ENCODE results near the gene ATP10B.

The ATP10B gene

DNA sequence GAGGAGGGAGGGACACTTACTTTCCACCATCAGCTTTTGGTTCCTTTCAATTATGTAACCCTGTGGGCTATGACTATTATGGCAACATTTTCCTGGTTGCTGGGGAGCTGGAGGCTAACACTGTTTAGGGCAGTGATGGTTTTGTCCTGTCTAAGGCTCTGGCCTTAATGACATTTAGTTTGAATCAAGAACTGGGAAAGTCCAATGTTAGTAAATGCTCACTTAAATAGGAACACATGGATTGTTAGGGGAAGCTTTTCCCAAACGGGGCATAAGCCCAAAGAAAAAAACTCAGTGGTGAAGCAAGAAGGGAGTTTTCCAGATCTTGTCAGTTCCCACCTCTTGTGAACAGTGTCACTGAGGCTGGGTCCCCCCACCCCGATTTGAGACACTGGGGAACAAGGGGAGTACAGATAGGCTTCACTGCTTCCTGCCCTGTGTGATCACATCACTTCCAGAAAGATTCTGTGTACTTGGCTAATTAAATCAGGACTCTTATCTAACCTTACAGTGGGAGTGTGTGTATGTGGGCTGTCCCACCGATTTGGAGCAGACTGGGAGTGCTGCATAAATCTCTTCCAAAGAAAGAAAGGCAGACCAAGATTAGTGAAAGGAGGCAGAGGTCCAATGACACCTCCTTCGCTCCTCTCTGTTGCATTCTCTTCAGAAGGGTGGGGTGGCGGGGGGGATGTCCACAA is 223.9 kb downstream of the ATP10B start:
- H3K4me3 ChIP-seq (ENCODE audit: low read length): no peak overlapping the region
- TF ChIP-seq CTCF (conservative IDR thresholded peaks at IDR 0.05; ENCODE audit: low read depth, low read length): no peak
- no peak for DNase-seq (ENCODE audit: low read depth)

DNA sequence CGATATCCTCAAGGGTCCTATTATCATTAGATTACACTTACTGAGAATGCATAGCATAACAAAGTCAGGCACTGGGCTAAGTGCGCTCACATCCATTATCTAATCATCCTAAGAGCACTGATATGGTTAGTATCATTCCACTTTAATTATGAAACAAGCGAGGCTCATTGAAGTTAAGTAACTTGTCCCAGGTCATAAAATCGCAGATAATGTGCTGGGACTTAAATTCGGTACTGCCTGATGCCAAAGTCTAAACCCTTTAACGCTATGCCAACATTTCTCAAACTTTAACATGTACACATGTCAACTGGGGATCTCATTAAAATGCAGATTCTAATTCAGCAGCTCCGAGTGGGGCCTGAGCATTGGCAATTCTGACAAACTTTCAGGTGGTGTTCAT is 225.7 kb downstream of the ATP10B start:
- no peak overlapping the region for H3K4me3 ChIP-seq (ENCODE audit: low read length)
- no peak for DNase-seq (ENCODE audit: low read depth)
- TF ChIP-seq CTCF (conservative IDR thresholded peaks at IDR 0.05; ENCODE audit: low read depth, low read length): no peak

- no peak for TF ChIP-seq CTCF (conservative IDR thresholded peaks at IDR 0.05; ENCODE audit: low read depth, low read length)
- no peak for DNase-seq (ENCODE audit: low read depth)
- no peak overlapping the region for H3K4me3 ChIP-seq (ENCODE audit: low read length)
These were observed 230.5 kb downstream of the ATP10B start for GRCh38 chr5:160621526-160621925.

- no peak for TF ChIP-seq CTCF (conservative IDR thresholded peaks at IDR 0.05; ENCODE audit: low read depth, low read length)
- H3K4me3 ChIP-seq (ENCODE audit: low read length): no peak overlapping the region
- no peak for DNase-seq (ENCODE audit: low read depth)
These were observed 231.6 kb downstream of the ATP10B start for GRCh38 chr5:160620401-160620800.

DNA sequence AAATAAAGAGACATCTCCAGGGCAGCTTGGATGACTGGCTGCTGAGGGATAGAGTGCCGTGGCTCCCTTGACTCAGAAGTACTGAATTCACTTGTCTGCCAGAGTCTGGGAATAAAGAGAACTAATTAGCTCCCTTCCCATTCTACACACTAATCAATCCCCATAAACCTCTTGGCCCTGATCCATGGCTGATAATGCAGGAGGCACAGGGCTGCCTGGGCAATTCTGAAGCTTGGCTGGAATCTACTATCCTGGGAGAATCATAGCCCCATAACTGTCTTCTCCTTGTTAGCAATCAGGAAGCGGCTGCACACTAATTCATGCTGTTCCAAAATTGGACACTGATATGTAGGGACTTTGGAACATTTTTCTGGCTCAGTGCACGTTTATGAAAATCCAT is 232.6 kb downstream of the ATP10B start:
- TF ChIP-seq CTCF (conservative IDR thresholded peaks at IDR 0.05; ENCODE audit: low read depth, low read length): no peak
- DNase-seq (ENCODE audit: low read depth): no peak
- no peak overlapping the region for H3K4me3 ChIP-seq (ENCODE audit: low read length)

- no peak overlapping the region for H3K4me3 ChIP-seq (ENCODE audit: low read length)
- no peak for DNase-seq (ENCODE audit: low read depth)
- no peak for TF ChIP-seq CTCF (conservative IDR thresholded peaks at IDR 0.05; ENCODE audit: low read depth, low read length)
These were observed 233.7 kb downstream of the ATP10B start for GRCh38 chr5:160618286-160618685.

DNA sequence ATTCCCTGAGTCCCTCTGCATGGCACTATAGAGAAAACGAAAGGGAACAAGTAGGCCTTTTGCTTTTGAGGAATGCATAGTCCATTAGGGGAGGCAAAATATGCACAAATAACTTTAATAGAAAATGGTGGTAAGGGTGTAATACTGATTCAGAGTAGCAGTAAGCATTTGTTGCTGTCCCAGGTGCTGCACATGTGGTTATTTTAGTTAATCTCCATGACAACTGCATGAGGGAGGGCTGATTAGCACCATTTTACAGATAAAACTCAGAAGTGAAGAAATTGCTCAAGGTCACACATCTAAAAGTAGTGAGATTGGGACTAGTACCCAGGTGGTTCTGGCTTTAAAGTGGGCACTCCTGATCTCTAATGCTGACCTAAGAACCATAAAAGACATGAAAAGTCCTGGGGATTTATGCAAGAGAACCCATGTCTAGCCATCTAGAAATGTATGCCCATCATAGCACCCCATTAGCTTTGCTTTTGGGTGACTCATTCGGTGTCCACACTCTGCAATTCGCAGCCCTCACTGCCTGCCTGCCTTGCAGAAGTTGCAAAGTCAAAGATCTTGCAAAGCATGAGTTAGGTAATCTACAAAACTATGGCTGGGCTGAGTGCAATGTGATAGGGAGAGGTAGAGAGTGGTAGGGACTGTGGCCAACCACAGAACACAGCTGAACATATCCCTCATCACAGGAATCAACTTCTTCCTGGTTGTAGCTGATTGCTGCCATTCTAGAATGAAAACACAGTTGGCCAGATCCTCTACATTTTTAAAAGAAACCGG is 235.1 kb downstream of the ATP10B start:
- DNase-seq (ENCODE audit: low read depth): no peak
- TF ChIP-seq CTCF (conservative IDR thresholded peaks at IDR 0.05; ENCODE audit: low read depth, low read length): no peak
- no peak overlapping the region for H3K4me3 ChIP-seq (ENCODE audit: low read length)
